ENCODE data around the gene NKD1.
A peak's percentile ranks its signal among the peaks of the same experiment; 100 is the strongest.

Gene NKD1

DNA sequence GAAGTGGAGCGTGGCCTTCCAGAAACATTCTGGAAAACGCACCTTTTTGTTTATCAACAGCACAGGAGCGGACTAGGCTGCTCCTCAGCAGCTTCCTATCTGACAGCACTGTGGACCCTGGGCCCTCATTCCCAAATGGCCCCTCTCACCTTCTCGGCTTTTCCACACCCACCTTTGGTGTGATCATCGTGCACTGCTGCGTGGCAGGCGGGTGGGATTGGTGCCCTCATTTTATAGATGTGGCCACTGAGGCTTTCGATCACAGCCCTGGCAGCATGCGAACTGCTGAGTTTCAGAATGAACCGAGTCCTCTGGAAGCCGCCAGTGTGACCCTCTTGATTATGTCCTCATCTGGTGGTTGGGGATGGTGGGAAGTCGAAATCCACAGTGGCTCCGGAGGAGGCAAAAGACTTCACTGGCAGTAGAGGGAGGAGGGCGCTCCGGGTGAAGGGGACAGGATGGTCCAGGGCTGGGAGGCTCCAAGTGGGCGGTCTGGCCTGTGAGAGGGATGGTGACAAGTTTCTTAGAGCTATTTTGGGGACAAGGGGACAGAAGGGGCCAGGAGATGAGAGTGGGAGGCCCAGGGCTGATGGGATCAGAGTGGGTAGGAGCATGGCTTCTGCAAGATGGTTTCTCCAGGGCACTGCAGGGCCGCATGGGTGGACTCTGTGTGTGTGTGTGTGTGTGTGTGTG lies 49.5 kb downstream of the NKD1 start:
- no peak for DNase-seq

DNA sequence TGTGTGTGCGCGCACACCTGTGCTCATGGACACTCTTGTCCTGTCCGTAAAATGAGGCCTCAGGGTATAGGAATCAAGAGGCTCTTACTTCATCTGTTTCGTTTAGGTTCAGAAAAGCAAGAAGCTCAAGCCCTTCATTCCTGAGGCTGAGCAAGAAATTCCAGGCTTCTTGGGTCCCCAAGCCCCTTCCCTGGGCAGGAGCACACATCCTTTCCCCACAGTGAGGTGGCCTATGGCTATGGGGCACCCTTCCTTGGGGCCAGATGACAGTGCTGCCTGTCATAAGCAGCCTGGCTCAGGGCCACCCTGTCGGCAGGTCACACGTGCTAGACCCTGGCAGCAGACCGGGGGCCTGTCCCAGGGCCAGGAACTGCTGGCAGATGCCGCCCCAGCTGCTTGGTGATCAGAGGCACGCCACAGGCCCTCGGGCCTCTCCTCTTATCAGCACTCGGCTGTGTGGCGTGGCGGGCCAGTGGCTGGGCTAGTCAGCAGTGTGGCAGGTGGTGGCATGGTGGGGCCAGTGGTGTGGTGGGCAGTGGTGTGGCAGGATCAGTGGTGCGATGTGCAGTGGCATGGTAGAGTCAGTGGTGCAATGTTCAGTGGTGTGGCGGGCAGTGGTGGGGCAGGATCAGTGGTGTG lies 50.2 kb downstream of the NKD1 start:
- DNase-seq: peak in 25 of 58 donors; percentile 13 to 65 (median 27)

DNA sequence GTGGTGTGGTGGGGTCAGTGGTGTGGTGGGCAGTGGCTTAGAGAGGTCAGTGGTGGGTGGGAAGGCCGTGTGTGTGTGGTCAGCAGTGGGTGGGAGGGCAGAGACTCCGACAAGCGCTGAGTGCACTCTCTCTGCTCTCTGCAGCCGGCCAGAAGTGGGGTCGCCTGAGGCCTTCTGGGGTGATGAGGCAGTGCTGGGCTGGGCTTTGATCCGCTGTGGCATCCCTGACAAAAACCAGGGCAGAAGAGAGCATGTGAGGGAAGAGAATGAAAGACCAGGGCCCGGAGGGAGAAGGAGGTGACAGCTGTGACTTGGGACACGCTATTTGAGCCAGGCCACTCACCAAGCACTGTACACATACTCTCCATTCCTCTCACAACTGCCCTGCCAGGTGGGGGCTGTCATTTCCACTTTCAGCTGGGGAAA lies 50.8 kb downstream of the NKD1 start:
- no peak for DNase-seq

DNA sequence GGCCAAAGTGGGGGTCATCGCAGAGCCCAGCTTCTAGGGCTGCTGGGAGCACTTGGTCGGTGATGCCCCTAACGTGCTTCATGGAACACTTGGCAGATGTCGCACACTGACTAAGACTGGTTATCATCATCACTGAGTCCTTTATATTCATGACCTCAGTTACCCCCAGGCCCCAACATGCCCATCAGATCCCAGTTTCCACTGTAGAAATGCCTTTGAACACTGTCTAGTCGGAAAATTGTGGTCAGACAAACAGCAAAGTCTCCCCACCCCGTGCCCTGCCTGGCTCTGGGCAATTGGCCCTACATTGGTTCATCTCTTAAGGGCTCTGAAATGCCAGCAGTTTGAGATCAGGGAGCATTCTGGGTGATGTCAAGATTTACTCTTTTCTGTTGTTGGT lies 51.3 kb downstream of the NKD1 start:
- DNase-seq: no peak

DNA sequence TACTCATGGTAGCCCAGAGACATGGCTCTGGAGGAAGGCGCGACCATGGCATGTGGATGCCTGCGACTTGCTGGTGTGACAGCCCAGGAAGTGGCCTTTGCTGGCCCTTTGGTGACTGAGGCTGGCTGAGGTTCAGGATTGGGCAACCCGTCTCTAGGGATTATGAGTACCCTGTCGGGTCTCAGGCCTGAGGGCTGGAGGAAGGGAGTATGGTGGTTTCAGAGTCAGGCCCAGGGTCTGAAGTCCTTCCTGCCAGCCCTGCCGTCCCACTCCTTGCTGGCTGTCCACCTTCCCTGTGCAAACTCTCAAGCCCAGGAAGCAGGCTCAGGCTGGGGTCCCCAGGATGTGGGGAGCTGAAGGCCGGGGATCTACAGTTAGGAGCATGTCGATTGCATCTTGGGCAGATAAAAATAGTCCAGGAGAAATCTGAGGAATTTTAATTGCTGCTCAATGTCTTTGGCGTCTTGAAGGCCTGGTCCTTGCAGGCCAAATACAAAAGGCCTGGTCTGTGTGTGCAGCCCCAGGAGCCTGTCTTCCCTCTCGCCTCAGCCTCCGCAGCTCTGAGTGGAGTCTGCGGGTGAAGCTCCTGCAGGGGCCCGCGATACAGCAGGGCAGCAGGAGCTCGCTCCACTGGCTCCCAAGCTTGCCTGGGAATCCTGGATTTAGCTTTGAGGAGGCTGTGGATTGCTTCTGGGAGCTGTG lies 52.5 kb downstream of the NKD1 start:
- no peak for DNase-seq

GRCh38 chr16:50601341-50601740 lies 53.1 kb downstream of the NKD1 start:
- DNase-seq: no peak

DNA sequence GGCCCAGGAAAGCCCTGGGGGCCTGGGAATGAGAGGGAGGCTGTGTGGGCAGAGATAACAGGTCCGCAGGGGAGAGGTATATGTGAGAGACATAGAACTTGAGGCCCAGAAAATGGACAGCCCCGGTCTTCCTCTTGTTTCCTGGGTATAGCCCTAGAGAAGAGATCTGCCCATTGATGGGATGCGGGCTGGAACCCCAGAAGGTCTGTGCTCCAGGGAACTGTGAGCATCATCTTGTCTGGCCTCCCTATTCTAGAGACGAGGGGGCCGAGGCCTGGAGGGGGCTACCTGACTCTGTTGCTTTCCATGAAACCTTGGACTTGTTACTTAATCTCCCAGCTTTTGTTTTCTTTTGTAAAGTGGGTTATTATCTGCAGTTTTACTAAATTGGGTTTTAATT lies 53.9 kb downstream of the NKD1 start:
- DNase-seq: no peak

DNA sequence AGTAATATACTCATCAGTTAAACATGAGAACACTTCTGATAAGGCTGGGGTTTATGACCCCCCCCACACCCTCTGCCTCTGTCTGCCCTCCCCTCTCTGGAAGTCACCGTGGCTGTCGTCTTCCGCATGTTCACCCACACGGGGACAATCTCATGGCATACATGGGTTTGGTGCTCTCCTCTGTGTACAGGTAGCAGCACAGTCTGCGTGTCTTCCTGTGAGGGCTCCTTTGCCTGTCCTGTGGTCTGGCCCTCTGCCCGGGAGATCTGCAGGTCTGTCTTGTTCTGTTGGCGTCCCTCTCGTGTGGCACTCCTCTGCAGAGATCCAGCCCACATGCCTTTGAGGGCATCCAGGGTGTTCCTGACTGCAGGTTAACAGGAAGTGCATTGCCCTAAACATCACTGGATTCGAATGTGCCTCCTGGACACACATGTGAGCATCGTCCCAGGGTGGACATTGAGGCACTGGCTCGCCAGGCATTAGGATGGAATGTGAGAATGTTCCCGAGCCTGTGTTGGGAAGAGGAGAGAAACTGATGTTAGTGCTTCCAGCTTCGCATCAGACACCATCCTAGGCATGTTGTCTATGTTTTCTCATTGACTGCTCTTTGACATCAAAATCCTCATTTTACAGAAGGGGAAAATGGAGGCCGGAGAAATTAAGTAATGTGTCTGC lies 54.5 kb downstream of the NKD1 start:
- no peak for DNase-seq

DNA sequence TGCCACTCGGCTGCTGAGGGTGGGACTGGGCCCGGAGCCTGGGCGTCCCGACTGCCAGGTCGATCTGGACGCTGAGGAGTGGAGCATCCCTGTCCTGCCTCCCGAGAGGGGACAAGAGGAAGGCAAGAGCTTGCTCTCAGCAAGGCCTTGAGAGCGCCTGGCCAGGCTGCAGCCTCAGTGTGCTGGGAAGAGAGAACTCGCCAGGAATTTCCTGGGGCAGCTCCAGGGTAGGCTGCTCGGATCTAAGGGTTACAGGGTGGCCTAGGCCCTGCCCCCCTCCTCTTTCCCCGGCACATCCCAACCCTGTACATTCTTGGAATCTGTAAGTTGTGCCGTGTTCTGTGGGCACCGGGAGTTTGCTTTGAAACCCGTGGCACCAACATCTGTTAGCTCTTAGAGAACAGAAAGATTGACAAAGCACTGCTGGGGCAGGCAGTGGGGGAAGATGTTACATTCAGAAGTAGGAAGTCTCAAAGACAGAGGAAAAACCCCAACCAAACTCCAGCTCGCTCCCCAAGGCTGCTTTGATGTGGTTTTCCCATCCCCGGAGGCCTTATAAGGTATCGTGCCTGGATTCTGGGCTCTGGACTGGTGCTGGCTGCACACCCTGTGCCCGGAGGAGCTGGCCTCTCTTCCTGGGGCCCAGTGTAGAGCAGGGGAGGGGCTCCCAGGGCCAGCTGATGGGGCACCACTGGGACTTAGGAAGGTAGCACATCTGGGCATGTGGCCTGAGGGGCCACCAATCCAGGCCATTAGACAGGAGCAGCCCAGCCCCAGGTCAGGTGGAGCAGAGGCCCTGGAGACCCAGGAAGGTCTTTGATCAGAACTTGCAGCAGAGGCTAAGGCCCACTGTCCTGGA lies 55.2 kb downstream of the NKD1 start:
- DNase-seq: peak in 1 of 58 donors; percentile 19

- no peak for DNase-seq
Measured at GRCh38 chr16:50604065-50604418, 55.8 kb downstream of the NKD1 start.

DNA sequence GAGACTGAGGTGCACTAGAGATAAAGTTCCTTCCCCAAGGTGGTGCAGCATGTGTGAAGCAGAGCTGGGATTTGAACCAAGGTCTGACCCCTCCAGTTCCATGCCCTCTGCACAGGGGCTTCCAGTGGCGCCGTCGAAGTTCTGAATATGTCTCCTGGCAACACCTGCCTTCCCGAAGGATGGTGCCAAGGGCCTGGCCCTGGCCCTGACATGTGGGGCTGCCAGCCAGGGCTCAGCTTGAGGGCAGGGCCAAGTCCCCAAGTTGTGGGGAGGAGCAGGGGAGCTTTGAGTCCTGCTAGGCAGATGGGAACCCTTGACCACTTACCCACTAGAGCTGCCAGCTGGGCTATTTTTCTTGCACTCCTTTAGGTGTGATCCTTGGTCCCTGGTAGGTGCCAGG lies 56.4 kb downstream of the NKD1 start:
- DNase-seq: no peak

GRCh38 chr16:50605733-50606430 lies 57.7 kb downstream of the NKD1 start:
- DNase-seq: no peak

GRCh38 chr16:50606431-50607050 lies 58.3 kb downstream of the NKD1 start:
- DNase-seq: peak in 3 of 58 donors; percentile 11 to 32 (median 20)

DNA sequence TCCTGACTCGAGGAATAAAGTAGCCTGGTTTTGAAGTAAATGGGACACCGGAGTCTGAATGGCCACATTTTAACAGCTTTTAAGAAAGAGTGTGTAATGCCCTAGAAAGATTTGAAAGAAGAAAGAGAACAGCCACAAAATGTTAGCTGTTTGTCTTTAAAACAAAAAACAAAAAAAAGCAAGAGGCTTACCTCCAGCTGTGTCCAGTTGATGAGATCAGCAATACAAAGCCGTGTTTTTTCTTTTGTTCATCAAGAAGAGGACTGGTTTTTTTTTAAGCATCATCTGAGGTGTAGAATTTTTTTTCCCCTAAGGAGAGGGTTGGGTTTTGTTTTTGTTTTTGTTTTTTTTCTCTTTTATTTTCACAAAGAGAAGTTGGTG lies 58.8 kb downstream of the NKD1 start:
- no peak for DNase-seq

- no peak for DNase-seq
Measured at GRCh38 chr16:50607447-50607846, 59.3 kb downstream of the NKD1 start.

DNA sequence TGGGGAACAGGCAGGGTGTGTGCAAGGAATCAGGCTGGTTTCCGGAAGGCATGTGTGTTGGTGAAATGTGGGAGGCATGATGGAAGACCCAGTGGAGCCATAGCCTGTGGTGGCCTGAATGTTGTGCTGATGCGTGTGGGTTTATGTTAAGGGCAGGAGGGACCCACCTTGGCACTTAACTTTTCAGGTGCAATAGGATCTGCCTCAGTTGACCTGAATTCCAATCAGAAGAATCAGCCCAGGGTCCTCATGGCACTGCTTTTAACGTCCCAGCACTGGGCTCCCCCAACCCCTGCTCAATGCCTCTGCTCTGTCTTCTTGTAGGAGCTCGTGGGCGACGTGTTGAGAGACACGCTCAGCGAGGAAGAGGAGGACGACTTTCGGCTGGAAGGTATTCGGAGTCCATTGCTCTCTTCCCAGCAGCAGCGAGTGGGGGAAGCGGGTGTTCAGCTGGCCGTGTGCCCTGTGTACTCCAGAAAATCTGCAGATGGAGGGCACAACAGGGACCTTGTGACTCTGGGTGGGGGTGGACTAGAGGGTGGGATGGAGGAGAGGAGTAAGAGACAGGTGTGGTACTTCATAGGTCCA lies 59.9 kb downstream of the NKD1 start:
- no peak for DNase-seq

DNA sequence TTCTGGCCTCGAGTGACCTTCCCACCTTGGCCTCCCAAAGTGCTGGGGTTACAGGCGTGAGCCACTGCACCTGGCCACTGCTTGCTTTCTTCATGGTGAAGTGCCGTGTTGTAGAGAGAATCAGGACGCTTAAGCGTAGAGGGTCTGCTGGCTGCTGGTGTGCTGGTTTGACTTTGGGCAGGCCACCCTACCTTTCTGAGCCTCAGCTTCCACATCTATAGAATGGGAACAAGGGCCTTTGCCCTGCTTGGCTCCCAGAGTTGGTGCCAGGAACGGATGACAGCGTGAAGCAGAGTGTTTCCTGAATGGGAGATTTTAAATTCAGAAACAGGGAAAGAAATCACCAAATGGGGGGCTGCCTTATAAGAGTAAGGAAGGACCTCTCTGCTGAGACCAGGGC lies 60.9 kb downstream of the NKD1 start:
- DNase-seq: no peak

GRCh38 chr16:50609471-50609870 lies 61.3 kb downstream of the NKD1 start:
- DNase-seq: no peak

Data from anterior cingulate cortex (tissue), 58 donors.